ENCODE results near the gene MGMT. TPM values are rescaled to one million over a fixed set of nuclear protein-coding genes. Genes with fewer than 3 reads are reported as not detected.

MGMT gene
- total RNA-seq, 2 donors from 2014 or later = 41.1 to 50.4 TPM

DNA sequence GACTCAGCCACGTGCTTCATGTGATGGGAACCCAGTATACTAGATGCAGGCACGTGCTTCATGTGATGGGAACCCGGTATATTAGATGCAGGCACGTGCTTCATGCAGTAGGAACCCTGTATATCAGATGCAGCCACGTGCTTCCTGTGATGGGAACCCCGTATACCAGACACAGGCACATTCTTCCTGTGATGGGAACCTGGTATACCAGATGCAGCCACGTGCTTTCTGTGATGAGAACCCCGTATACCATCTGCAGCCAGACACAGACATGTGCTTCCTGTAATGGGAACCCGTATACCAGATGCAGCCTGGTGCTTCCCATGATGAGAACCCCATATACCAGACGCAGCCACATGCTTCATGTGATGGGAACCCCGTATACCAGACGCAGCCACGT, 44.0 kb downstream of the MGMT start:
- no peak for TF ChIP-seq CTCF (IDR thresholded peaks at IDR 0.05)
- no peak for TF ChIP-seq POLR2A (IDR thresholded peaks at IDR 0.05)
- no peak for TF ChIP-seq POLR2AphosphoS5 (IDR thresholded peaks at IDR 0.05)
- peaks cover 4% of the 10 kb centered on the region for H3K4me1 ChIP-seq (replicated peaks)
- no peaks in the 10 kb centered on the region for H3K27me3 ChIP-seq (replicated peaks; ENCODE audit: insufficient read depth)
- H3K36me3 ChIP-seq = no peaks in the 10 kb centered on the region
- intact Hi-C loops (cut with DNase I) = no loop called here
- DNase-seq (ENCODE audit: low spot score) = no peak
- 93% methylated on average over 13 of the region's 13 CpGs for WGBS
- no peak overlapping the region for H3K4me3 ChIP-seq
- H3K27ac ChIP-seq = no peak overlapping the region
- H3K9me3 ChIP-seq = no peaks in the 10 kb centered on the region

- no peaks in the 10 kb centered on the region for H3K36me3 ChIP-seq
- intact Hi-C loops (cut with DNase I) = no loop called here
- no peak overlapping the region for H3K27ac ChIP-seq
- no peaks in the 10 kb centered on the region for H3K9me3 ChIP-seq
- DNase-seq (ENCODE audit: low spot score) = no peak
- H3K4me1 ChIP-seq (replicated peaks) = peaks cover 4% of the 10 kb centered on the region
- no peaks in the 10 kb centered on the region for H3K27me3 ChIP-seq (replicated peaks; ENCODE audit: insufficient read depth)
- no peak for TF ChIP-seq POLR2A (IDR thresholded peaks at IDR 0.05)
- no peak for TF ChIP-seq CTCF (IDR thresholded peaks at IDR 0.05)
- TF ChIP-seq POLR2AphosphoS5 (IDR thresholded peaks at IDR 0.05) = no peak
- no peak overlapping the region for H3K4me3 ChIP-seq
- WGBS = 94% methylated on average over 9 of the region's 12 CpGs
Measured at GRCh38 chr10:129511758-129512157, 44.7 kb downstream of the MGMT start.

DNA sequence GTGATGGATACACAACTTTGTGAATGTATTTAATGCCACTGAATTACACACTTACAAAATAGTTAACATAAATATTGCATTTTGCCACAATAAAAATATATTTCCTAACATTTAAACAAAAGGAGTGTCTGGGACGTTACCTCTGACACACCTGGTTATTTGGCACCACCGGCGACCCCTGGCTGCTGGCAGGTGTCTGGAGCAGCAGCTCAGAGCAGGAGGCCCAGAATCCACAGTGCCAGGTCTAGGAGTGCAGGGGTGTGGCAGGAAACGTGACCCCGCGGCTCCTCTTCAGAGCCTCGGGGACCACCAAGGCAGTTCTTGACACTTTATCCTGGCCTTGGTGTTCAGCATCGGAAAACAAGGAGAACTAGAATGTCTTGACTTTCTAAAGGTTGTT, 46.3 kb downstream of the MGMT start:
- no peaks in the 10 kb centered on the region for H3K27me3 ChIP-seq (replicated peaks; ENCODE audit: insufficient read depth)
- TF ChIP-seq POLR2A (IDR thresholded peaks at IDR 0.05) = no peak
- TF ChIP-seq CTCF (IDR thresholded peaks at IDR 0.05) = no peak
- TF ChIP-seq POLR2AphosphoS5 (IDR thresholded peaks at IDR 0.05) = no peak
- no peak for DNase-seq (ENCODE audit: low spot score)
- H3K4me3 ChIP-seq = no peak overlapping the region
- H3K4me1 ChIP-seq (replicated peaks) = no peaks in the 10 kb centered on the region
- no peaks in the 10 kb centered on the region for H3K9me3 ChIP-seq
- WGBS = 78% methylated on average over 8 of the region's 8 CpGs
- H3K27ac ChIP-seq = no peak overlapping the region
- no peaks in the 10 kb centered on the region for H3K36me3 ChIP-seq
- intact Hi-C loops (cut with DNase I) = no loop called here

DNA sequence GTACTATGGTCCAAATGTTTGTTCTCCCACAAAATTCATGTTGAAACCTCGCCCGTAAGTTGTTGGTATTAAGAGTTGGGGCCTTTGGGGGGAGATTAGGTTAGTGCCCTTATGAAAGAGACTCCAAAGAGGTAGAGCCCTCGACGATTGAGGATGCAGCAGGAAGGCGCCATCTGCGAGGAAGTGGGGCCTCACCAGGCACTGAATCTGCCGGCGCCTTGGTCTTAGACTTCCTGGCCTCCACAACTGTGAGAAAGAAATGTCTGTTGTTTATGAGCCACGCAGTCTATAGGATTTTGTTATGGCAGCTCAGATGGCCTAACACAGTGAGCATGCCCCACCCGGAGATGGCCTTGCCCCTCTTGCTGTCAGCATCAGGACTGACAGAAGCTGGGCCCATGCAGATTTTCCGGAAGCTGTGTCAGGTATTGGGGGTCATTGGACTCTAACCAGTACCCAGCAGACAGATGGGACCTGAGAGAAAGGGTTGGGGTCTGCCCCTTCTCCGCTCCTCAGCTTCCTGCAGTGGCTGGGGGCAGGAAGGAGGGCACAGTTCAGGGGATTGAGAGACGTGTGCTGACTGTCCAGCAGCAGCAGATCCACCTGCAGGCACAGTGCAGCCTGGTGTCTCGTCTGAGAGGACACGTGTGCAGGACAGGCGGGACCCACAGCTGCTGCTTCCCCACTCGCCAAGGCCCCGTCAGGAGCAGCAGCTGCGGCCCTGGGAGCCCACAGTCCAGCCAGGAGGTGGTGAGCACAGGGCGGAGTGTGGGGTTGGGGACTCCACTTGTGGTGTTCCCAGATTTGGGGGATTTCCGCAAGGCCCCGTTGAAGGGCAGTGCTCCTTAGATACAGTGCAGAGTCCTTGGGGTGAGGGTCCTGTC, 47.8 kb downstream of the MGMT start:
- 87% methylated on average over 22 of the region's 22 CpGs for WGBS
- H3K27me3 ChIP-seq (replicated peaks; ENCODE audit: insufficient read depth) = no peaks in the 10 kb centered on the region
- DNase-seq (ENCODE audit: low spot score) = no peak
- intact Hi-C loops (cut with DNase I) = no loop called here
- TF ChIP-seq POLR2A (IDR thresholded peaks at IDR 0.05) (no peak), POLR2AphosphoS5 (IDR thresholded peaks at IDR 0.05) (no peak), CTCF (IDR thresholded peaks at IDR 0.05) (no peak)
- H3K9me3 ChIP-seq = no peaks in the 10 kb centered on the region
- H3K36me3 ChIP-seq = no peaks in the 10 kb centered on the region
- no peaks in the 10 kb centered on the region for H3K4me1 ChIP-seq (replicated peaks)
- H3K4me3 ChIP-seq = no peak overlapping the region
- no peak overlapping the region for H3K27ac ChIP-seq
